ENCODE data around the gene DACH1. TPM values are rescaled to one million over a fixed set of nuclear protein-coding genes. Genes with fewer than 3 reads are reported as not detected.

Gene DACH1
- total and polyA plus RNA-seq, 2 of the 13 experiments (the other 11 are each of a cell fraction or from before 2014, with no cell fraction given), result not detected

DNA sequence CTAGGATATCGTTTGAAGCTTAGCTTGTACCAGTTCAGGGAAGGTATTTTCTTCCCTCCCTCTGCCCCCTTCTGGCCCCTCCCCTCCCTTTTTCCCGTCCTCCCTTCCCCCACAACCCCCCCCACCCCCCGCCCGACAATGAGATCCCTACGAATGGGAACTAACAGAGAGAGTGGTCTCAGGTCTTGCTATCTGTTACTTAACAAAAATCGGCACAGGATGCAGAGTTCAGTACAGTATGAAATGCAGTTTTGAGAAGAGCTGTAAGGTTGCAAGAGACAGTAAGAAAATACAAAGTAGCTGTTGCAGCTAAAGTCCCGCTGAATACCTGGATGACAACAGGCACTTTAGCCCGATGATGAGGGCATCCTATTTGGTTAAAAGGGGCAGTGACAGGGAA, 3.1 kb upstream of the DACH1 start:
- ChIA-PET CTCF (ENCODE audit: low intra/inter-chr PET ratio, low total read pairs) (no interaction called here), POLR2A (no interaction called here)
- DNase-seq (ENCODE audit: low spot score) (no peak), ATAC-seq (no peak), FAIRE-seq (no peak)
- no peaks in the 10 kb centered on the region for H4K20me1 ChIP-seq (ENCODE audit: insufficient read depth, low read length)
- TF ChIP-seq AGO2 (optimal IDR thresholded peaks at IDR 0.05; ENCODE audit: low read depth, low read length), result no peak
- no peak overlapping the region for H2AFZ ChIP-seq (ENCODE audit: low read length)
- no peak overlapping the region for H3K27ac ChIP-seq (ENCODE audit: extremely low read length, insufficient read depth, low read length)
- intact Hi-C loops (cut with micrococcal nuclease; ENCODE audit: unreplicated experiment), result no loop called here
- H3K9me3 ChIP-seq (ENCODE audit: low read length), result no peaks in the 10 kb centered on the region
- H3K4me1 ChIP-seq (ENCODE audit: insufficient read depth, low read length), result 0 out of 2 replicates have a peak, but pooled peaks cover 4% of the 10 kb centered on the region
- H3K4me3 ChIP-seq (replicated peaks in 1 of 3; ENCODE audit: insufficient read depth in 1 of 3, low read depth in 2 of 3, low read length in 3 of 3), result no peak overlapping the region
- no TSS peak for BruUV-seq (replicated peaks)
- H3K9ac ChIP-seq (ENCODE audit: insufficient read depth, low read depth, low read length), result no peak overlapping the region
- WGBS (ENCODE audit: low lambda C conversion rate), result 2% methylated on average over 8 of the region's 8 CpGs
- no peaks in the 10 kb centered on the region for H3K79me2 ChIP-seq (ENCODE audit: insufficient read depth, low read length)
- H3K36me3 ChIP-seq (replicated peaks in 1 of 2; ENCODE audit: control insufficient read depth in 1 of 2, insufficient read depth in 2 of 2, low read length in 2 of 2), result no peaks in the 10 kb centered on the region
- H3K27me3 ChIP-seq (ENCODE audit: control insufficient read depth in 1 of 2, insufficient read depth in 2 of 2, low read length in 2 of 2), result peaks cover 7 to 21% of the 10 kb centered on the region in 2 experiments
- in situ Hi-C loops (cut with HindIII; ENCODE audit: extremely low pct_ligation_motif_present, low pct_unique_long_range_greater_than_20kb), result no loop called here
- no peak overlapping the region for H3K4me2 ChIP-seq (ENCODE audit: low read depth, low read length)

DNA sequence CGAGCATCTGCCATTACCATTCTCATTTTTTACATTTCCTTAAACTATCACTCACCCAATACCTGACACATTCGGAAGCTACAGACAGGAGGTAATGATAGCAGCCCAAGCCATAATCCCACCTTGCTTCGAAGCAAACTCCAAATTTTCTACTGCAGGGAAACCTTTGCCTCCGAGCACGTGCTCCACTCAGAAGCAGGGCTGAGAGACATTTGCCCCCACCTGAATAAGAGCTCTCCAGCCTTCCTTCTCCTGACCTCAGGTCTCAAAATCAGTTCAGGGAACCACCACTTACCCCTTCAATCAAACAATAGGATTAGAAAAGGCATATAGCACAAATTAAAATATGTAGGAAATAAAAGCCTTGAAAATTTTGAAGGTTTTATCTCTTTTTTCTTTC, 2.3 kb upstream of the DACH1 start:
- intact Hi-C loops (cut with micrococcal nuclease; ENCODE audit: unreplicated experiment) (no loop called here), in situ Hi-C loops (cut with HindIII; ENCODE audit: extremely low pct_ligation_motif_present, low pct_unique_long_range_greater_than_20kb) (no loop called here)
- Histone ChIP-seq H3K27me3 (ENCODE audit: control insufficient read depth in 1 of 2, insufficient read depth in 2 of 2, low read length in 2 of 2) (peaks cover 7 to 30% of the 10 kb centered on the region in 2 experiments), H4K20me1 (ENCODE audit: insufficient read depth, low read length) (no peaks in the 10 kb centered on the region), H3K79me2 (ENCODE audit: insufficient read depth, low read length) (no peaks in the 10 kb centered on the region), H3K36me3 (replicated peaks in 1 of 2; ENCODE audit: control insufficient read depth in 1 of 2, insufficient read depth in 2 of 2, low read length in 2 of 2) (no peaks in the 10 kb centered on the region), H3K9me3 (ENCODE audit: low read length) (no peaks in the 10 kb centered on the region), H3K9ac (ENCODE audit: insufficient read depth, low read depth, low read length) (no peak overlapping the region), H3K27ac (ENCODE audit: extremely low read length, insufficient read depth, low read length) (no peak overlapping the region), H3K4me1 (ENCODE audit: insufficient read depth, low read length) (0 out of 2 replicates have a peak, but pooled peaks cover 4% of the 10 kb centered on the region), H3K4me2 (ENCODE audit: low read depth, low read length) (no peak overlapping the region), H3K4me3 (replicated peaks in 1 of 3; ENCODE audit: insufficient read depth in 1 of 3, low read depth in 2 of 3, low read length in 3 of 3) (no peak overlapping the region), H2AFZ (ENCODE audit: low read length) (no peak overlapping the region)
- DNase-seq (ENCODE audit: low spot score) (no peak), ATAC-seq (no peak), FAIRE-seq (no peak)
- ChIA-PET POLR2A (no interaction called here), CTCF (ENCODE audit: low intra/inter-chr PET ratio, low total read pairs) (no interaction called here)
- no TSS peak for BruUV-seq (replicated peaks)
- WGBS (ENCODE audit: low lambda C conversion rate), result 32% methylated on average over 5 of the region's 5 CpGs
- TF ChIP-seq MED8 (CRISPR knock-in tag; IDR thresholded peaks at IDR 0.05; ENCODE audit: insufficient replicate concordance) (no peak), ZNF577 (CRISPR knock-in tag; IDR thresholded peaks at IDR 0.05; ENCODE audit: borderline replicate concordance, low read depth) (no peak), TAF1 (CRISPR knock-in tag; IDR thresholded peaks at IDR 0.05) (no peak), AGO2 (optimal IDR thresholded peaks at IDR 0.05; ENCODE audit: low read depth, low read length) (no peak), RXRA (CRISPR knock-in tag; IDR thresholded peaks at IDR 0.05) (no peak), MAF1 (CRISPR knock-in tag; IDR thresholded peaks at IDR 0.05; ENCODE audit: borderline replicate concordance) (no peak), ZNF816 (CRISPR knock-in tag; IDR thresholded peaks at IDR 0.05; ENCODE audit: borderline replicate concordance) (no peak), RBM22 (optimal IDR thresholded peaks at IDR 0.05; ENCODE audit: low read length) (no peak)
- TF ChIP-seq, protein P1, sequence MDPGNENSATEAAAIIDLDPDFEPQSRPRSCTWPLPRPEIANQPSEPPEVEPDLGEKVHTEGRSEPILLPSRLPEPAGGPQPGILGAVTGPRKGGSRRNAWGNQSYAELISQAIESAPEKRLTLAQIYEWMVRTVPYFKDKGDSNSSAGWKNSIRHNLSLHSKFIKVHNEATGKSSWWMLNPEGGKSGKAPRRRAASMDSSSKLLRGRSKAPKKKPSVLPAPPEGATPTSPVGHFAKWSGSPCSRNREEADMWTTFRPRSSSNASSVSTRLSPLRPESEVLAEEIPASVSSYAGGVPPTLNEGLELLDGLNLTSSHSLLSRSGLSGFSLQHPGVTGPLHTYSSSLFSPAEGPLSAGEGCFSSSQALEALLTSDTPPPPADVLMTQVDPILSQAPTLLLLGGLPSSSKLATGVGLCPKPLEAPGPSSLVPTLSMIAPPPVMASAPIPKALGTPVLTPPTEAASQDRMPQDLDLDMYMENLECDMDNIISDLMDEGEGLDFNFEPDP (CRISPR knock-in tag; conservative IDR thresholded peaks at IDR 0.05), result no peak
- TF ChIP-seq, protein P2, sequence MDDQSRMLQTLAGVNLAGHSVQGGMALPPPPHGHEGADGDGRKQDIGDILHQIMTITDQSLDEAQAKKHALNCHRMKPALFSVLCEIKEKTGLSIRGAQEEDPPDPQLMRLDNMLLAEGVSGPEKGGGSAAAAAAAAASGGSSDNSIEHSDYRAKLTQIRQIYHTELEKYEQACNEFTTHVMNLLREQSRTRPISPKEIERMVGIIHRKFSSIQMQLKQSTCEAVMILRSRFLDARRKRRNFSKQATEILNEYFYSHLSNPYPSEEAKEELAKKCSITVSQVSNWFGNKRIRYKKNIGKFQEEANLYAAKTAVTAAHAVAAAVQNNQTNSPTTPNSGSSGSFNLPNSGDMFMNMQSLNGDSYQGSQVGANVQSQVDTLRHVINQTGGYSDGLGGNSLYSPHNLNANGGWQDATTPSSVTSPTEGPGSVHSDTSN (CRISPR knock-in tag; IDR thresholded peaks at IDR 0.05; ENCODE audit: borderline replicate concordance), result no peak
- TF ChIP-seq, protein P3, sequence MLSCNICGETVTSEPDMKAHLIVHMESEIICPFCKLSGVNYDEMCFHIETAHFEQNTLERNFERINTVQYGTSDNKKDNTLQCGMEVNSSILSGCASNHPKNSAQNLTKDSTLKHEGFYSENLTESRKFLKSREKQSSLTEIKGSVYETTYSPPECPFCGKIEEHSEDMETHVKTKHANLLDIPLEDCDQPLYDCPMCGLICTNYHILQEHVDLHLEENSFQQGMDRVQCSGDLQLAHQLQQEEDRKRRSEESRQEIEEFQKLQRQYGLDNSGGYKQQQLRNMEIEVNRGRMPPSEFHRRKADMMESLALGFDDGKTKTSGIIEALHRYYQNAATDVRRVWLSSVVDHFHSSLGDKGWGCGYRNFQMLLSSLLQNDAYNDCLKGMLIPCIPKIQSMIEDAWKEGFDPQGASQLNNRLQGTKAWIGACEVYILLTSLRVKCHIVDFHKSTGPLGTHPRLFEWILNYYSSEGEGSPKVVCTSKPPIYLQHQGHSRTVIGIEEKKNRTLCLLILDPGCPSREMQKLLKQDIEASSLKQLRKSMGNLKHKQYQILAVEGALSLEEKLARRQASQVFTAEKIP (CRISPR knock-in tag; IDR thresholded peaks at IDR 0.05; ENCODE audit: borderline replicate concordance), result no peak
- TF ChIP-seq, protein P4, sequence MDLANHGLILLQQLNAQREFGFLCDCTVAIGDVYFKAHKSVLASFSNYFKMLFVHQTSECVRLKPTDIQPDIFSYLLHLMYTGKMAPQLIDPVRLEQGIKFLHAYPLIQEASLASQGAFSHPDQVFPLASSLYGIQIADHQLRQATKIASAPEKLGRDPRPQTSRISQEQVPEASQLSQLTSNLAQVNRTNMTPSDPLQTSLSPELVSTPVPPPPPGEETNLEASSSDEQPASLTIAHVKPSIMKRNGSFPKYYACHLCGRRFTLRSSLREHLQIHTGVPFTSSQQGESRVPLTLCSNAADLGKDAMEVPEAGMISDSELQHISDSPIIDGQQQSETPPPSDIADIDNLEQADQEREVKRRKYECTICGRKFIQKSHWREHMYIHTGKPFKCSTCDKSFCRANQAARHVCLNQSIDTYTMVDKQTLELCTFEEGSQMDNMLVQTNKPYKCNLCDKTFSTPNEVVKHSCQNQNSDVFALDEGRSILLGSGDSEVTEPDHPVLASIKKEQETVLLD (CRISPR knock-in tag; IDR thresholded peaks at IDR 0.05; ENCODE audit: low read depth), result no peak

All from HepG2 (cell line).